ENCODE data around the gene CRTC1.

CRTC1 gene

DNA sequence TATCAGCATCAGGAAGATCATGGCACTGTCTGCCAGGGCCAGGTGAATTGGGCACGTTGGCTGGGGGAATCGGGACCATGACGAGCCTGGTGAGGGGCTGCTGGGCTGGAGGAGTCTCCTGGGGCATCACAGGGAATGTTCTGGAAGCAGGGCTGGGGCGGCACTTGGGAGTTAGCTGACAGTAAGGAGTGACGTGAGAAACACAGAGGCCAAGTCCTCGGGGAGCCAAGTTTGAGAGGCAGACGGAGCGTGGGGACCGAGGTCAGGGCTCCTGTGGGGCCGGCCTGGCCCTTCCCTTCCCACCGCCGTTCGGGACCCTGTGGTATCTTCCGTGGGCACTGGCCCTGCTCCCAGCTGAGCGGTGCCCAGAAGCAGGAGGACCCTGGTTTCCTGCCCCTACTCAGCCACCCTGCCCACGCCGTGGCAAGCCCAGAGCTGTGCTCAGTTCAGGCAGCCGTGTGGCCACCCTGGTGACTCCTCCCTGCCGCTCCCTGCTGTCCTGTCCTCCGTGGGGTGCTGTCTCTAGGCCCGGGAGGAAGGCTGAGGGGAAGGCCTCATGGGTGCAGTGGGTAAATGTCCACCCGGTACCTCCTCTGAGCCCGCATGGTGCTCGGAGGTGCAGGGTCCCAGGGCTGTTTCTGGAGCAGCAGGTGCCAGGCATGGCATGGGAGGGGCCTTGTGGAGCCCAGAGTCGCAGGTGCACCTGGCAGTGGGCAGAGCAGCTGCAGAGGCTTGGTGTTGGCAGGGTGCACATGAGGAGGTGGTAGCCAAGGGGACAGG lies 25.2 kb downstream of the CRTC1 start:
- no peak overlapping the region for H3K27ac ChIP-seq
- TF ChIP-seq, protein P1, sequence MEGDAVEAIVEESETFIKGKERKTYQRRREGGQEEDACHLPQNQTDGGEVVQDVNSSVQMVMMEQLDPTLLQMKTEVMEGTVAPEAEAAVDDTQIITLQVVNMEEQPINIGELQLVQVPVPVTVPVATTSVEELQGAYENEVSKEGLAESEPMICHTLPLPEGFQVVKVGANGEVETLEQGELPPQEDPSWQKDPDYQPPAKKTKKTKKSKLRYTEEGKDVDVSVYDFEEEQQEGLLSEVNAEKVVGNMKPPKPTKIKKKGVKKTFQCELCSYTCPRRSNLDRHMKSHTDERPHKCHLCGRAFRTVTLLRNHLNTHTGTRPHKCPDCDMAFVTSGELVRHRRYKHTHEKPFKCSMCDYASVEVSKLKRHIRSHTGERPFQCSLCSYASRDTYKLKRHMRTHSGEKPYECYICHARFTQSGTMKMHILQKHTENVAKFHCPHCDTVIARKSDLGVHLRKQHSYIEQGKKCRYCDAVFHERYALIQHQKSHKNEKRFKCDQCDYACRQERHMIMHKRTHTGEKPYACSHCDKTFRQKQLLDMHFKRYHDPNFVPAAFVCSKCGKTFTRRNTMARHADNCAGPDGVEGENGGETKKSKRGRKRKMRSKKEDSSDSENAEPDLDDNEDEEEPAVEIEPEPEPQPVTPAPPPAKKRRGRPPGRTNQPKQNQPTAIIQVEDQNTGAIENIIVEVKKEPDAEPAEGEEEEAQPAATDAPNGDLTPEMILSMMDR (IDR thresholded peaks at IDR 0.05) = no peak
- TF ChIP-seq ZFX (IDR thresholded peaks at IDR 0.05; ENCODE audit: borderline replicate concordance) = no peak

DNA sequence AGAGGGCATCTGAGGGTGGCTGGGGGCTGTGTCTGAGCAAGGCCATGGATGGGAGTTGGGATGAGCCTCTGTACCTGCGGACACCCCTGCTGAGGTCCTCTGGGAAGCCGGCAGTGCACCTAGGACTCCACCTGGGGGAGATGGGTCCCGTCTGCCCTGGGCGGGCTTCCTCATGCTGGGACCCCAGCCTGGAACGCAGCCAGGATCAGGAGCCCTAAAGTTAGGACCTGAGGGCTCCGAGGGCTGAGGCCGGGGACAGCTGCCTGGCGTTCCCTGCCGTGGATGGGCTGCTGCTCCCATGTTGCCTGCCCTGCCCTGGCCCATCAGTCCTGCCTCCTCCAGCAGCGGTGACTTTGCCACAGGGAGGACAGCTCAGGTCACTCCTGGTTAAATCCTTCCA lies 26.1 kb downstream of the CRTC1 start:
- H3K27ac ChIP-seq = no peak overlapping the region
- TF ChIP-seq, protein P1 (IDR thresholded peaks at IDR 0.05) = no peak
- no peak for TF ChIP-seq ZFX (IDR thresholded peaks at IDR 0.05; ENCODE audit: borderline replicate concordance)

DNA sequence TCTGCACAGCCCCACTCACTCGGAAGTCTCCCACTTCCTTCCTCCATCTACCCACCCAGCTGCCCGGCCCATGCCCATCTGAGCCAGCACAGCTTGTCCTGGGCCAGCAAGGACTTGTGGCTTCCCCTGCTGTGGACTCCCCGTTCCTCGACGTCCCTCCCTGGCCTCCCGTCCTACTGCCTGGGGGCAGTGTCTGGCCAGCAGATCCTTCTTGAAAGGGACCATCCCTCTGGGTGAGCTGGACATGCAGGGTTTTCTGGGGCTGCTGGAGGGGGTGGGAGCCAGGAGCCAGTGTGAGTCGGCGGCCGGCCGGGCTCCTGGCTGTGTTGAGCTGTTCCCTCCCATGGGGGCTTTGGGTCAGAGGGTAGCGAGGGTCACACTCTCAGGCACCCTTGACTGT lies 26.7 kb downstream of the CRTC1 start:
- no peak for TF ChIP-seq ZFX (IDR thresholded peaks at IDR 0.05; ENCODE audit: borderline replicate concordance)
- TF ChIP-seq, protein P1 (IDR thresholded peaks at IDR 0.05) = no peak
- no peak overlapping the region for H3K27ac ChIP-seq

DNA sequence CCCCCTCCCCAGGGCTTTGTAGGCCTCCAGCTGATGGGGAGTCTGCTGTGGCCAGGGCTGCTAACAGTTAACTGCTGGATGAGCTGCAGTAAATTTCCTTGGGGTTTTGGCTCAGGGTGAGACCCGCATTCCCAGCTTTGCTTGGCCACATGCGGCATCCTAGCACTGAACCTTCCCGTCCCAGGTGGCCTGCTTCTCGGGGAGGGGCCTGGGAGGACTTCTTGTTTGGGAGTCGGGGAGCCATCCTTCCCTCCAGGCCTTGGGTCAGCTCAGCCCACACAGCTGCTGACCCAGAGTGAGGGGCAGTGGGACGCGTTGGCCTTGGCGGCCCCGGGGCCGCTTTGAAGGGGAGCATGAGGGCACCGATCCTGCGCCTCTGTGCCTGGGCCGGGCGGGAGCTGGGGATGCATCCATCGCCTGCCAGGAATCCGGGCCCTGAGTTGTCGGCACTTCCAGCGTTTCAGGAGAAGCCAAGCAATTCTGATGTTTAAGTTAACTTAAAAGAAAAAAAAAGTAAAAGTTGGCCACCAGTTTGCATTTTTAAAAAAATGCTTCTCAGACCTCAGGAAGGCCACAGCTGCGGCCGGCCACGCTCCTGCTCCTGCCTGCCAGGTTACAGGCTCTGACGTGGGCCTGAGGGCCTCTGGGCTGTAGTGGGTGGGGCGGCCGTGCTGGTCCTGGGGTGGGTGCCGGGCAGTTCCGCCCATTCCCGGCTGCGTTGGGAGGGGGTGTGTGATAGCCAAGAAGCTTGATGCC lies 27.7 kb downstream of the CRTC1 start:
- H3K27ac ChIP-seq = no peak overlapping the region
- TF ChIP-seq, protein P1 (IDR thresholded peaks at IDR 0.05) = no peak
- no peak for TF ChIP-seq ZFX (IDR thresholded peaks at IDR 0.05; ENCODE audit: borderline replicate concordance)

DNA sequence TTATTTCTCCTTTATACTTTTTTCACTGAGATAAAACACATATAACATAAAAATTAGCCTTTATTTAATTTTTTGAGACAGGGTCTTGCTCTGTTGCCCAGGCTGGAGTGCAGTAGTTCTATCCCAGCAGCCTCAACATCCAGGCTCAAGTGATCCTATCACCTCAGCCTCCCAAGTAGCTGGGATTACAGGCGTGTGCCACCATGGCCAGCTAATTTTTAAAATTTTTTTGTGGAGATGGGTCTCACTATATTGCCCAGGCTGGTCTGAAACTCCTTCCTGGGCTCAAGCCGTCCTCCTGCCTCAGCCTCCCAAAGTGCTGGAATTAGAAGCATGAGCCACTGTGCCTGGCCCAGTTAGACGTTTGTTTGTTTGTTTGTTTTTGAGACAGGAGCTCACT lies 28.4 kb downstream of the CRTC1 start:
- TF ChIP-seq, protein P1 (IDR thresholded peaks at IDR 0.05) = no peak
- TF ChIP-seq ZFX (IDR thresholded peaks at IDR 0.05; ENCODE audit: borderline replicate concordance) = no peak
- no peak overlapping the region for H3K27ac ChIP-seq

DNA sequence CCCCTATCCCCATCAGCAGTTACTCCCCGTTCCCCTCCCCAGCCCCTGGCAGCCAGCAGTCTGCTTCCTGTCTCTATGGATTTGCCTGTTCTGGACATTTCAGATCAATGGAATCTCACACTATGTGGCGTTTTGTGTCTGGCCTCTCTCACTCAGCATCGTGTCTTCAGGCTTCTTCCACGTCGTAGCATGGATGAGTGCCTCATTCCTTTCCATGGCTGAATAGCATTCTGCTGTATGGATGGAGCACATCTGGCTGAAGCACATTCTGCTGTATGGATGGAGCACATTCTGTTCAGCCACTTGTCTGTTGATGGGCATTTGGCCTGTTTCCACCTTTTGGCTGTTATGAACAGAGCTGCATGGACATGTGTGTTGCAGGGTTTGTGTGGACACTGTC lies 29.5 kb downstream of the CRTC1 start:
- TF ChIP-seq, protein P1 (IDR thresholded peaks at IDR 0.05) = no peak
- no peak for TF ChIP-seq ZFX (IDR thresholded peaks at IDR 0.05; ENCODE audit: borderline replicate concordance)
- no peak overlapping the region for H3K27ac ChIP-seq

DNA sequence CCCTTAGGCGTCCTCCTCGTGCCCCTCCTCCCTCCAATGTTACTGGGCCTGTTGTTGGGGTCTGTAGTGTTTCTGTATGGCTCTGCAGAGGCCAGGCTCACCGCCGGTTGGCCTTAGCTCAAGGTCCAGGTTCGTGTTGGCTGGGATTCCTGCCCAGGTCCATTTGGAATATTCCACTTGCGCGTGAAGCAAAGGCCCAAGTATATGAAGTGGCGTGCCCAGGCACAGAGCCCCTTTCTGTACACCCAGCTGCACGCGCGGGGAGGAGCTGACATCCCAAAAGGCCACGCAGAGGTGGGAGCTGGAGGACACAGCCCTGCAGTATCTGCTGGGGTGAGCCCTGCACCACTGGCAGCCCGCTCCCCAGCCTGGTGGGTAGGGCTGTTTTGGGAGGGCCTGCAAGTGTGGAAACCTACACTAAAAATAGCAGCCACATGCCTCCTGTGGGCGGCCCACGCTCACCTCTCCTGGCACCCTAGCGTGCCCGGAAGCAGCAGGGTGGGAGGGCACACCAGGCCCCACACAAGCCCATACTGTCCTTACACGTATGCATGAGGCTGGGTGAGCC lies 30.2 kb downstream of the CRTC1 start:
- no peak for TF ChIP-seq ZFX (IDR thresholded peaks at IDR 0.05; ENCODE audit: borderline replicate concordance)
- TF ChIP-seq, protein P1 (IDR thresholded peaks at IDR 0.05) = no peak
- no peak overlapping the region for H3K27ac ChIP-seq
